BLaER1 treated with 17β-estradiol and CSF1 and Interleukin-3, amounts not matched to agents 10 nM and 100 nM (cell line): ENCODE results near the gene PSD2.

Experiments used
- H3K27ac ChIP-seq, 11 experiments: shearing (Covaris generic); formaldehyde crosslinking; 2 replicates each; pipeline ENCODE4 v1.8.1; 2022
- H3K27me3 ChIP-seq, 11 experiments: shearing (Covaris generic); formaldehyde crosslinking; 2 replicates each; pipeline ENCODE4 v1.8.1; 2022
- H3K36me3 ChIP-seq, 11 experiments: shearing (Covaris generic); formaldehyde crosslinking; 2 replicates each; pipeline ENCODE4 v1.8.1; 2022
- H3K4me1 ChIP-seq, 10 experiments: shearing (Covaris generic); formaldehyde crosslinking; 2 replicates each; pipeline ENCODE4 v1.8.1; 2022
- H3K4me2 ChIP-seq, 11 experiments: shearing (Covaris generic); formaldehyde crosslinking; 2 replicates each; pipeline ENCODE4 v1.8.1; 2022
- H3K4me3 ChIP-seq, 10 experiments: shearing (Covaris generic); formaldehyde crosslinking; 2 replicates each; pipeline ENCODE4 v1.8.1; 2022
- H3K9ac ChIP-seq, 11 experiments: shearing (Covaris generic); formaldehyde crosslinking; 2 replicates each; pipeline ENCODE4 v1.8.1; 2022
- H3K9me3 ChIP-seq, 11 experiments: shearing (Covaris generic); formaldehyde crosslinking; replicated peaks in 1 of 11; 2 replicates each; pipeline ENCODE4 v1.8.1; 2022
- H4K20me1 ChIP-seq, 11 experiments: shearing (Covaris generic); formaldehyde crosslinking; 2 replicates each; pipeline ENCODE4 v1.8.1; 2022
- Cebpa-rat ChIP-seq, 11 experiments: shearing (Covaris generic); IDR thresholded peaks; 2 replicates each; pipeline ENCODE4 v1.8.1; 2022

Gene PSD2

DNA sequence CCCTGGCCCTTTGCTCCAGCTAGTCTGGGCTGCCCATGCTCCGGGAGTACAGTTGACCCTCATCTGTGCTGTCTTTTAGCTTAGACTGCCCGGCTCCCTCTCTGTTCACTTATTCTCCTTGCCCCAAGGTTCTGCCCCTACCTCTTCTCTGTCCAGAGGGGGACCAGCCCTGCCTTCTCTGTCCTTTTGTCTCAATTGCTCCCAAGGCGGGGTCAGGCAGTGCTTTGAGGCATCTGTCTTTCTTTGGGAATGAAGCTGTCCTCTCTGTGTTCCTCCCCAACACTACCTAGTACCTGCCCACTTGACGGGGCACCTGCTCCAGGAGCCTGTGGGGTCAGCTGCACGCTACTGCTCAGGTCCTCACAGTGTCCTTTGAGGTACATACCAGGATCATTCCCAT, 59.3 kb downstream of the PSD2 start:
- Histone ChIP-seq H3K9ac (no peak overlapping the region), H3K4me3 (no peak overlapping the region), H3K36me3 (no peaks in the 10 kb centered on the region), H3K27me3 (no peaks in the 10 kb centered on the region), H3K4me1 (peaks cover 0 to 5% (median 0%) of the 10 kb centered on the region in 10 experiments; a peak in 1 of 20 replicates), H4K20me1 (no peaks in the 10 kb centered on the region; a peak in 1 of 22 replicates), H3K27ac (no peak overlapping the region), H3K9me3 (no peaks in the 10 kb centered on the region), H3K4me2 (no peak overlapping the region)
- TF ChIP-seq Cebpa-rat (IDR thresholded peaks at IDR 0.05): no peak

DNA sequence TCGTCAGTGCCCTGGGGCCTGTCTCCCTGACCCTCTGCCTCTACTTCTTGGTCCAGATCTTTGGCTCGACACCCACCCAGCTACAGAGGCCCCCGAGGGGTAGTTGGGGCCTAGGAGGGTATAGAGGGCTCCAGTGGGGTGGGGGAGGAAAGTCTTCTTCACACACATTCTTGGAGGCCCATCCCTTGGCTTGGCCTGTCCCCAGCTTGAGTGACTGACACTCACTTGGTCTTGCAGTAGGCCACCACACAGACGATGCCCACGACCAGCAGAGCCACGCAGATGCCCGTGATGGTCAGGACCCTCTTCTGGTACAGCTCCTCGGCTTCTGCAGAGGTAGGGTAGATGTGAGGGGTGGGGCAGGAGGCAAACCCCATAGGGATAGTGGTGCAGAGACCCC, 59.8 kb downstream of the PSD2 start:
- Histone ChIP-seq H4K20me1 (no peaks in the 10 kb centered on the region; a peak in 1 of 22 replicates), H3K4me1 (peaks cover 0 to 5% (median 0%) of the 10 kb centered on the region in 10 experiments; a peak in 2 of 20 replicates), H3K9me3 (no peaks in the 10 kb centered on the region), H3K4me3 (no peak overlapping the region), H3K4me2 (no peak overlapping the region), H3K27me3 (no peaks in the 10 kb centered on the region), H3K9ac (no peak overlapping the region), H3K36me3 (no peaks in the 10 kb centered on the region), H3K27ac (no peak overlapping the region)
- TF ChIP-seq Cebpa-rat (IDR thresholded peaks at IDR 0.05): no peak

DNA sequence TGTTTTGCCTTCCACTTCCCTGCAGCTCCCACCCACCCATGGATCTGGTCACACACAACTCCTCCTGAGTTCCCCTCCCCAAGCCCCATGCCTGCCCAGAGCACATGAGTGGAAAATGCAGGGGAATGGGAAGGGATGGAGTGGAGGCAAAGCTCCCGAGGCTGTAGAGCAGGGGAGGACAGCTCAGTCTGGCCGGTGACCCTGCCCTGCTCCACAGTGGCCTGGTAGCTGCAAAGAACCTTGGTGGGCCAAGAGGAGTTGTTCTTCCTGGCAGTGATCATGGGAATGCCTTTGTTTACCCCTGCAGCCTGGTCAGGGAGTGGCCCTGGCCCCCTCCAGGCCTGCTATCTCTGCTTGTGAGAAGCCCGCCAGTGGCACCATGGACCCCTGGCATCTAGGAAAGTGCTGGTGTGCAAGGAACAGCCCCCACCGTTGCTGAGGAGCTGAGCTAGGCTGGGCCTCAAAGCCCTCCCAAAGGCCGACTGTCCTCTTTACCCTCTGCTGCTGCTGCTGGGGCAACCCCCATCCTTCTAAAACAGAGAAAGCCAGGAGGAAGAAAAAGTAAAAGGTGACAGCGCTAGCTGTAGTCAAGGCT, 60.4 kb downstream of the PSD2 start:
- no peak overlapping the region for H3K4me3 ChIP-seq

DNA sequence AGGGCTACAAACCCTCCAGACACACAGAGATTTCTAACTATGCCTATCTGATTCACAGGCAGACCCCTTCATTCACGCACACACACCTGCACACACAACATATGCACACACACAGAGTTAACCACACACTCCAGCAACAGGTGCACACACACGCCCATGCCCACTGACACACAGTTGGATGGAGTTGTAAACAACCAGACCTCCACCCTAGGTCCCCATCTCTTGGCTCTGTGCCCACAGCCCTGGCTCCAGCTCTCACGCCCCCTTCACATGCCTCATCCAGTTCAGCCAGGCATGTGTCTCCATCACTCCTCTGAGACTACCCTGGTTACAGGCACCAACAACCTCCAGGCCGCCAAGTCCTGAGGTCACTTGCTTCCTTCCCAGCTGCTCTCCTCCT, 61.1 kb downstream of the PSD2 start:
- H3K27me3 ChIP-seq: no peaks in the 10 kb centered on the region

More for the DNA sequence above, 60.4 kb downstream of the PSD2 start:
- no peak overlapping the region for H3K4me2 ChIP-seq
- no peaks in the 10 kb centered on the region for H3K9me3 ChIP-seq
- no peak overlapping the region for H3K9ac ChIP-seq
- H3K36me3 ChIP-seq: no peaks in the 10 kb centered on the region
- TF ChIP-seq Cebpa-rat (IDR thresholded peaks at IDR 0.05): no peak
- no peaks in the 10 kb centered on the region for H3K27me3 ChIP-seq
- peaks cover 0 to 5% (median 0%) of the 10 kb centered on the region in 10 experiments; a peak in 2 of 20 replicates for H3K4me1 ChIP-seq
- H4K20me1 ChIP-seq: no peaks in the 10 kb centered on the region; a peak in 1 of 22 replicates
- no peak overlapping the region for H3K27ac ChIP-seq

DNA sequence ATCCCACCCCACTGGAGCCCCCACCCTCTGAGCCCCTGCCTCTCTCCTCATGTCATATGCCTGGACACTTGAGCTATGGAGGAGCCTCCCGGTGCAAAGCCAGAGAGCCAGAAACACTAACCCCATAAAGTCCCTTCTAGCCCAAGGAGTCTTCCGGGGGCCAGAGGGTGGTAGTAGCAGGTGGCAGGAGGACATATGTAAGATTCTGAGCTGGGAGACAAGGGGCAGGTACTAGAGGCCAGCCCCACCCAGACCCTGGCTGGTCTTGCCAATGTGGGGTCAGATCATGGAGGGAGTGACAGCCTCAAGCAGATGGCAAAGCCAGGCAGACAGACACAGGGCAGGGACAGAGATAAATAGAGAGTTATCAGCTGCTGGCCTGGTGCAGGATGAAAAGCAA, 63.4 kb downstream of the PSD2 start:
- no peak for TF ChIP-seq Cebpa-rat (IDR thresholded peaks at IDR 0.05)
- H3K36me3 ChIP-seq: no peaks in the 10 kb centered on the region
- H4K20me1 ChIP-seq: no peaks in the 10 kb centered on the region; a peak in 1 of 22 replicates
- H3K4me2 ChIP-seq: no peak overlapping the region
- H3K4me3 ChIP-seq: no peak overlapping the region
- no peaks in the 10 kb centered on the region for H3K9me3 ChIP-seq
- no peak overlapping the region for H3K27ac ChIP-seq
- H3K4me1 ChIP-seq: peaks cover 0 to 26% (median 2%) of the 10 kb centered on the region in 10 experiments; a peak in 7 of 20 replicates
- H3K9ac ChIP-seq: no peak overlapping the region
- H3K27me3 ChIP-seq: no peaks in the 10 kb centered on the region

More for the DNA sequence above, 61.1 kb downstream of the PSD2 start:
- no peaks in the 10 kb centered on the region for H3K36me3 ChIP-seq
- peaks cover 0 to 6% (median 0%) of the 10 kb centered on the region in 10 experiments; a peak in 4 of 20 replicates for H3K4me1 ChIP-seq
- H3K4me3 ChIP-seq: no peak overlapping the region
- 0 out of 22 replicates have a peak overlapping the region, but pooled peaks of 1 of the 11 experiments have one; percentile 7 for H3K4me2 ChIP-seq
- H3K9ac ChIP-seq: no peak overlapping the region
- TF ChIP-seq Cebpa-rat (IDR thresholded peaks at IDR 0.05): no peak
- no peak overlapping the region for H3K27ac ChIP-seq
- H4K20me1 ChIP-seq: no peaks in the 10 kb centered on the region; a peak in 1 of 22 replicates
- H3K9me3 ChIP-seq: no peaks in the 10 kb centered on the region

DNA sequence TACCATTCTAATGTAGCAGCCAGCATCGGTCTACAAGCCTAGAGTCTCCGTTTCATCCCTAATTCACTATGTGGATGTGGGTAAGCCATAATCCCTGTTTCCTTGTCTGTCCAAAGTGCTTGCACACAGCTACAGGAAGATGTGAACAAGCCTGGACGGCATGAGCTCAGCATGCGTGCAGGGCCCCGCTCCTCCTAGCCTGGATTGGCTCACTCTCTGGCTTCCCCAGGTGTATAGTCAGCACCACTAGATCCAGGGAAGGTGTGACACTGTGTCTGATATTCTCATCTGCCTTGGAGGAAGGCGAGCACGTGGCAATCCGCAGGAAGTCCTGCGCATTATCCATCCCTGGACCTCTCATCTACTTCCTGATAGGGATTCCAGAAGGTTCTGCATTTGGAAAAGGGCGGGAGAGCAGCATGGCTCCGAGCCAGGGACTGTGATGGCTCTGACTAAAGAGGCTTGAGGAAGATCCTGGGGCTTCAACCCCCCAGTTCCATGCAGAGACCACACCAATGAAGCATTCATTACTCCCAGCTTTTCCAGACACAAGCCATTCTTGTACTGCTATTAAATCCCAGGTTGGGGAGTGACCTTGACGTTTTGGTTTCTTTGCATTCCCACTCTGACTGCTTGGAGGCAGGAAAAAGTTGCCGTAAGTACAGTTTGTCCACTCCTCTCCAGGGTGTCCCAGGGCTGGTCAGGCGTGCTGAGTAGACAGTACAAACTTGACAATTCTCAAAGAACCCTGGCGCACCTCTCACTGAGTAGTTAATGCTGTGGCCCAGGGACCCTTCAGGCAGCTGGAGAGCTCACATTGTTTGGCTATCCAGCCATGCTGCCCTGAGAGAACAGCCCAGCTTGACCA, 65.6 kb downstream of the PSD2 start:
- Histone ChIP-seq H3K4me3 (no peak overlapping the region), H3K27me3 (no peaks in the 10 kb centered on the region), H3K9me3 (no peaks in the 10 kb centered on the region), H3K36me3 (no peaks in the 10 kb centered on the region), H4K20me1 (no peaks in the 10 kb centered on the region; a peak in 2 of 22 replicates), H3K9ac (no peak overlapping the region), H3K4me1 (peaks cover 0 to 26% (median 2%) of the 10 kb centered on the region in 10 experiments; a peak in 7 of 20 replicates), H3K4me2 (peak overlapping the region in 3 of 11 experiments; percentile 4 to 54 (median 42); a peak in 3 of 22 replicates), H3K27ac (peak overlapping the region in 1 of 11 experiments; percentile 44; a peak in 1 of 22 replicates)
- no peak for TF ChIP-seq Cebpa-rat (IDR thresholded peaks at IDR 0.05)

DNA sequence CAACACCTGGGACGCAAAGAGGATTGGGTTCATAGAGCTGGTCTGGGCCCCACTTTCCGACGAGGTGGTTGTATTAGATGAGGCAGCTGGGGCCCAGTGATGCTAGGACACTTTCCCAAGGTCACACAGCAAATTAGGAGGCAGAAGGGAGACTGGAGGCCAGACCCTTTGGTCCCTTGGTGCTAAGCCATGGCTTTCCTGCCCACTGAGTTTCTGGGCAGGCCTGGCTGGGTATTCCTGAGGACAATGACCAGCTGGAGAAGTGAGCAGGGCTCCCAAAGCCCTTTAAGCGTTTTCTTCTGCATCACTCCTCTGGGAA, 66.2 kb downstream of the PSD2 start:
- Histone ChIP-seq H3K4me3 (no peak overlapping the region), H3K27me3 (no peaks in the 10 kb centered on the region), H3K9me3 (no peaks in the 10 kb centered on the region), H4K20me1 (no peaks in the 10 kb centered on the region; a peak in 2 of 22 replicates), H3K27ac (peak overlapping the region in 1 of 11 experiments; percentile 44; a peak in 1 of 22 replicates), H3K4me1 (peaks cover 0 to 26% (median 1%) of the 10 kb centered on the region in 10 experiments; a peak in 7 of 20 replicates), H3K9ac (no peak overlapping the region), H3K36me3 (no peaks in the 10 kb centered on the region), H3K4me2 (peak overlapping the region in 4 of 11 experiments; percentile 4 to 54 (median 29); a peak in 4 of 22 replicates)
- no peak for TF ChIP-seq Cebpa-rat (IDR thresholded peaks at IDR 0.05)

DNA sequence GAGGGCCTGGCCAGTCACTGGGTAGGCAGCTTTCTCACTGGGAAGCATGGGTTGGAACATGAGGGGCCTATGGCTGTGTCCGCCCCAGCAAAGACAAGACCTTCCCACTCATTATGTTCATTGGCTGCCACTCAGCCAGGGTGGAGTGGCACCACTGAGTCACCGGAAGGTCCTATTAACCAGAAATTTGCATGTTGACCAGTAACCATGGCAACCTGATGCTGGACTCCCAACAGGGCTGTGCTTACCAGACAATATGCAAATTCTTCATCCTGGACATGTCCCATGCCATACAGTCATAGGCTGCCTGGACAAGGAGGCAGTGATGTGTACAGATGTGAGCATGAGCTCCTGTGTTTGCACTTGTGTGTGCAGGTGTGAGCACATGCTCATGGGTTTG, 66.7 kb downstream of the PSD2 start:
- no peak overlapping the region for H3K4me3 ChIP-seq
- no peaks in the 10 kb centered on the region for H3K27me3 ChIP-seq
- no peak for TF ChIP-seq Cebpa-rat (IDR thresholded peaks at IDR 0.05)
- peak overlapping the region in 1 of 11 experiments; percentile 44; a peak in 1 of 22 replicates for H3K27ac ChIP-seq
- peaks cover 0 to 26% (median 0%) of the 10 kb centered on the region in 10 experiments; a peak in 6 of 20 replicates for H3K4me1 ChIP-seq
- peak overlapping the region in 4 of 11 experiments; percentile 4 to 54 (median 29); a peak in 5 of 22 replicates for H3K4me2 ChIP-seq
- H3K9me3 ChIP-seq: no peaks in the 10 kb centered on the region
- no peak overlapping the region for H3K9ac ChIP-seq
- H4K20me1 ChIP-seq: no peaks in the 10 kb centered on the region; a peak in 2 of 22 replicates
- H3K36me3 ChIP-seq: no peaks in the 10 kb centered on the region

DNA sequence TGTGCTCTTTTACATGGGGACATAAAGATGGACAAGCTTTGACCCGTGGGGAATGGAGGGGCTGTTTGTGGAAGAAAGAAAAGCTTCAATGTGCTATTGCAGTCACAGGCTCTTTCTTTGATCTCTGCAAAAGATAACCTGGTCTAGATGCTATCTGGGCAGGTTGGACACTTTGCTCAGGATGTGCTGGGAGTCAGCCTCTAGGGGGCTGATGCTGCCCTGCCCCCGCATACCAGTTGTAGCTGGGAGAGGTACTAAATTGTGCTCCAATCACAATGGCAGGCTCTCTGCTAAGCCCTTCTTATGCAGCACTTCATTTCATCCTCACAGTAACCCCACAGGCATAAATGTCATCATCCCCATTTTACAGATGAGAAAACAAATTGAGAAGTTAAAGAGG, 67.2 kb downstream of the PSD2 start:
- no peak overlapping the region for H3K27ac ChIP-seq
- no peaks in the 10 kb centered on the region for H3K36me3 ChIP-seq
- H3K4me1 ChIP-seq: peaks cover 0 to 26% (median 0%) of the 10 kb centered on the region in 10 experiments; a peak in 6 of 20 replicates
- no peaks in the 10 kb centered on the region for H3K27me3 ChIP-seq
- H3K4me2 ChIP-seq: peak overlapping the region in 3 of 11 experiments; percentile 4 to 54 (median 42); a peak in 5 of 22 replicates
- H3K9ac ChIP-seq: no peak overlapping the region
- TF ChIP-seq Cebpa-rat (IDR thresholded peaks at IDR 0.05): no peak
- no peaks in the 10 kb centered on the region; a peak in 2 of 22 replicates for H4K20me1 ChIP-seq
- no peaks in the 10 kb centered on the region for H3K9me3 ChIP-seq
- no peak overlapping the region for H3K4me3 ChIP-seq
